T-helper 1 cell treated with Interleukin-12 subunit alpha and Interleukin-12 subunit beta and Interleukin-4 antibody, amounts not matched to agents 30 ng/mL and 1 ng/mL, for 36 hours (primary cell): Measurements from ENCODE around the gene ACOT7. TPM values are rescaled to one million over a fixed set of nuclear protein-coding genes. Genes with fewer than 3 reads are reported as not detected.

Experiments
- intact Hi-C: fragments of 100-400 bp; cut with micrococcal nuclease; formaldehyde crosslinking; loops from one replicate; pipeline ENCODE4 v1.15.1; 2024
- total RNA-seq: library from RNA; stranded (reverse); gene quantifications from 2 replicates; pipeline ENCODE4 v1.2.3, GENCODE V29; 2022

The ACOT7 gene
- total RNA-seq, 1 donor from 2014 or later, result 72.3 TPM

DNA sequence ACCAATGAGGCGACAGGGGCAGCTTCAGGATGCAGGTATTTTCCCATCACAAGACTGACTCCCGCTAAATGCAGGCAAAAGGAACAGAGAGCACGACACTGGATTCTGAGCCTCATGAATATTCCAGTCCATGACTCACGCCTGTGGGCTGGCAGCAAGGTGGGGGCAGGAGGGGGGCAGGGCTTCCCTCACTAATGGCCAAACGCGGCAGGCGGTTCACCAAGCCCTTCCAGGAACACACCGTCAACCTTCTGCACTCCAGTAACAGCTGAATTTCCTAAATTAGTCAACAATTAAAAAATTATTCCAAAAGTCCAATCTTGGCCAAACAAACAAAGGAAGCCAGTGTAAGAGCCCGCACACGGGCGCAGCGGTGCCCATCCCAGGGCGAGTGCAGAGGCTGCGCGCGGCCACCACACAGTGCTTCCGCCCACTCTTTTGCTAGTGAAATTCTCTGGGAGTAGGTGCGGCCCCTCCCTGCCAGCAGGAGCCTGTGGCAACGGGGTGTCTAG lies 120.1 kb downstream of the ACOT7 start:
- intact Hi-C loops, result no loop called here

DNA sequence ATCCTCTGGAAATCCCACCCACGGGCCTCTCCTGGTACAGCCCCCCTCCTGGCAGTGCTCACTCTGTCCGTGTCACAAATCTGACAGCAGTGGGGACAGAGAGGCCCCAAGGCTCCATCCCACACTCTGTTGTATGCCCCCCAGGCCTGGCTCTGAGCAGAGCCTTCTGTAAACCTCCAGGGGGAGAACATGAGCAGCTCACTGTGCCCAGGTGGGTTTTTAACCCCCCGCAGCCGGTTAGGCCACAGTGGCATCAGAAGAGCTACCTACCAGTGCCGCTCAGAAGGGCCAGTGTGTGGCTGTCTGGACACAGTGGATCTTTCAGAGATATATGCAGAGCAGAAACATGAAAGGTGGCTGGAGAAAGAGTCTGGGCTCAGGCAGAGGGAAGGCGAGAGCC lies 120.7 kb downstream of the ACOT7 start:
- intact Hi-C loops, result no loop called here

DNA sequence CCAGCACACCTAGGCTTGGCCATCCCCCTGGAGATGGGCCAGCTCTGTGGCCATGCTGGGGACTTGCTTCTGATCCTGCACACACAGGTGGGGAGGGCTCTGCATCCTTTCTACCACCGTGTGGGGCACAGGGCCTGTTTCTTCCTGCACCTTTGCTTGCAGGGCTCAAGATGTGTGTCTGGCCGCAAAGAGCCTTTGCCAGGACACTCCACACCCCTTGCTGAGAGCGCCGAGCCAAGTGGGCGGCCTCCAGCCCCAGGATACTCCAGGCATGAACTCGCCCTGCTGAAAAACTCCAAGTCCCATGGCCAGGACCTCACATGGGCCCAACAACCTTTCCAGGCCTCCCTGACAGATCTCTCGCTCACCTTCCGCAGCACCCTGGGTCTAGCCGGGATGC lies 121.1 kb downstream of the ACOT7 start:
- intact Hi-C loops, result no loop called here

DNA sequence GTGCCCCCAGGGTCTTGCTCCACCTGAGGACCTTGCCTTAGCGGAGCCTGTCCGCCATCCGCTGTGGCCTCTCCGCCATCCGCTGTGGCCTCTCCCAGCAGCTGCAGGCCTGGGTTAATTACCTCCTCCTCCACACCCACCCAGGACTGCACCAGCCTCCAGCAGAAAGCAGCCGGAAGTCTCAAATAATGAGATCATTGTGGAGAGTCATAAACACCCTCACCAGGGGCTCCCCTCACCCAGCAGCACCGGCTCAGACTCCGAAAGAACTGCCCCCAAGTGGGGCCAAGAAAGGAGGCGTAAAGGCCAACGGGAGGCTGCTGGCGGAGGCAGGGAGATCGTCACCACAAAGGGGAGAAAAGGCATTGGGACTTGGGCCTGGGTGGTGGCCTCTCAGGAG lies 122.0 kb downstream of the ACOT7 start:
- intact Hi-C loops, result no loop called here

DNA sequence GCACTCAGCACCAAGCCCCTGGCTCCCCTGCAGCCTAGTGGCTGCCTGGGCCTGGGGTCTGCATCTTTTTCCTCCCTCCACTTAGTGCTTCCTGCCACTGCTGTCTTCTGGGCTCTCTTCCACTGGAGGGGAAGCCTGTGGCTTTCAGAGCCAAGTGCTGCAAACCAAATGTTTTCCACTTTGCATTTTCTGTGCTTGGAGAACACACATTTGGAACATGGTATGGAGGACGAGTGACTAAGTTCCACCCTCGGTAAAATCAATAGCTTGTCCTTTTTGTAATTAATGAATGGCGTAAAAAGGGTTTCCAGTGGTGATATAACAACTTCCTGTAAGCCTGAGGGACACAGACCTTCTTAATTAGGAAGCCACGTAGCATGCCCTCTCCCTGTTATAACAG lies 122.6 kb downstream of the ACOT7 start:
- intact Hi-C loops, result no loop called here

DNA sequence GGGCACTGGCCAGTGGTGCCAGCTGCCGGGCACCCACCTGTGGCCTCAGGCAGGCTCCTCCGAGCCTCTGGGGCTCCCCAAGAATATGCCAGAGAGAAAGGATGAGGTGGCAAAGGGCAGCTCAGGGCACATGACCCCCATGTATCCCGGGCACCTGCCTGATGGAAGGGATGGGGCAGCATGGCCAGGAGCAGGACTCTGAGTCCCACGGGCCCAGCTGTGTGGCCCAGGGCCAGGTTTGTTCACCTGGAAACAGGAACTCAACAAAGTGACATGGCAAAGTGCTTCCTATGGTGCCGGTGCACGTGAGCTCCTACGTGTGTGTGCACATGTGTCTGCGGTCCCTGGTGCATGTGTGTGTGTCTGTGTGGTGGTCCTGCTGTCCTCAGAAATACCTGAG lies 123.2 kb downstream of the ACOT7 start:
- intact Hi-C loops, result no loop called here

DNA sequence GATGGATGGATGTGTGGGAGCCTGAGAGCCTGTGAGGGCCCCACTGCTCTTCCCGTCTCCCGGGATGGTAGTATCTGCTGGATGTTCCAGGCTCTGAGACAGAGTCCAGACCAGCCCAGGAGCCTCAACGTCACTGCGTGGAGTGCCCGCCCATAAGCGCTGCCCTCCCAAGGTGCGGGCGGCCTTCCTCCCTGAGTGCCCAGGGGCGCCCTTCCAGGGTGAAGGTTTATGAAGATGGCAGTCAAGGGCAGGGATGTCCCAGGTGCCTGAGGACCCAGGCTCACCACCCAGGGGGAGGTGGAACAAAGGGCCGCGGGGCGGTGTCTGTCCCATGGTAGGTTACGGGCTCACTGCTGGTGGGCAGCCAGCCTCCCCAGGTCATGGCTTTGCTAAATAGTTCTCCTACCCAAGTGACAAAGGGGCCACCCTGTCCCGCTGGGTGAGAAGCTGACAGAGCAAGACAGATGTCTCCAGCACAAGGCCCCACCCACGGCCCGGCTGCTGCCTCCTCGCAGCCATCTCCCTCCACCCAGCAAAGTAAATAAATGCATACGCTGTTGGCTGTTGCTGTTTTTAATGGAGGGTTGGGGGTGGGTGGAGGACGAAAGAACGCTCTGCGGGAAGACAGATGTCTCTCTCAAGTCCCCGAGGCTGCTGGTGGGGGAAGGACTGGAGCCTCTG lies 123.7 kb downstream of the ACOT7 start:
- intact Hi-C loops, result no loop called here

DNA sequence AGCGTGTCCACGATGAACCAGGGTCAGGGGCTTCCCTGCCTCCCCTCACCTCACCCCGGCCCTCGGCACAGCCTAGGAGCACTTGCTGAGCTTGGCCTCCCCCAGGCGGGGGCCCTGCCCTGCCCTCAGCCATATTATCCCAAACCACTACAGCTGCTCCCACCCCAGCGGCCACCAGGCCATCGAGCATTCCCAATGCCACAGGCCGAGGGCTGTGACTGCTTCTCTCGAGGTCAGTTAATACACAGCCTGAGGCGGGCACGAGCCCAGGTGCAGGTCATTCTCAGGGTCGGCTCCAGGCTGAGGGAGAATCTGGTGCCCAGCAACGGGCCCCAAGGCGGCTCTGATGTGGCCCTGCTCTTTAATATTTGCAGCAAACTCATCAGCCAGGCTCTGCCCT lies 124.3 kb downstream of the ACOT7 start:
- intact Hi-C loops, result no loop called here

DNA sequence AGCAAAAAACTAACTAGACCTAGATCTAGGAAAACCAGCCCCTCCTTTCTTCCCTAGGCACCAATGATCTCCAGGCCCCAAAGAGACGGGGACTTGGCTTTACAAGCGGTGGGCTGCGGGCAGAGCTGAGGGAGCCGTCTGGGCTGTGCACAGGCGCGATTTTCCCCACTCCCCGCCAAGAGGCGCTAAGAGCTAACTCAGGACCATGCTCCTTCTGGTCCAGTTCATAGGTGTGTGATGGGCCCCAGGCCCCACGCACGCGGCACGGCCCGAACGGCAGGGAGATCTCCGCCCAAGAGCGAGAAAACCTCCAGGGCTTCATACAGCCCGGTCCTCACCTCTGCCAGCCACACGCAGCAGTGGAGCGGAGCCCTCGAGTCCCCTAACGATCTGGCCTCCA lies 125.2 kb downstream of the ACOT7 start:
- intact Hi-C loops, result no loop called here

DNA sequence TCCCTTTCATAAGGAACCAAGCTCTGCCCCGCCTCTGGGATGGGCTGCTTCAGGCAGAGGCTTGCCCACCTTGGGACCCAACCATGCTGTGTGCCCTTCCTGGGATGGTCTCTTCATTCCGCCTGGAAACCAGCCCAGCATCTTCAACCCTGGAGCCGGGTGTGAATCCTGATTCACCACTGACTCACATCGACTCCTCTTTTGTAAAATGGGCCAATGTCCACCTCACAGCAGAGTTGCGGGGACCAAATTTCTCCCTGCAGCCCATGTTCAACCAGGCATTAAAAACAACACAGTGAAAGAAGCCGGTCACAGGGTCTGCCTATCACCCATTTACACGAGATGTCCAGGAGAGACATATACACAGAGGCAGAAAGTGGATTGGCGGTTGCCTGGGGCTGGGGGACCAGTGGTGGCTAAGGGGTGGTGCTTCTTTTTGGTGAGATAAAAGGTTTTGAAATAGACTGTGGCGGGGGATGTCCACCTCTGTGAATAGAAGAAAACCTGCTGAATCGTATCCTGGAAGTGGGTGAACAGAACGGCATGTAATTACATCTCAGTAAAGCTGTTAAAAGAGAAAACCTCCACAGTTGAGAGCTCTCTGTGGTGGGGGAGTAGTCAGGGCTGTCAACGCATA lies 125.8 kb downstream of the ACOT7 start:
- intact Hi-C loops, result no loop called here

DNA sequence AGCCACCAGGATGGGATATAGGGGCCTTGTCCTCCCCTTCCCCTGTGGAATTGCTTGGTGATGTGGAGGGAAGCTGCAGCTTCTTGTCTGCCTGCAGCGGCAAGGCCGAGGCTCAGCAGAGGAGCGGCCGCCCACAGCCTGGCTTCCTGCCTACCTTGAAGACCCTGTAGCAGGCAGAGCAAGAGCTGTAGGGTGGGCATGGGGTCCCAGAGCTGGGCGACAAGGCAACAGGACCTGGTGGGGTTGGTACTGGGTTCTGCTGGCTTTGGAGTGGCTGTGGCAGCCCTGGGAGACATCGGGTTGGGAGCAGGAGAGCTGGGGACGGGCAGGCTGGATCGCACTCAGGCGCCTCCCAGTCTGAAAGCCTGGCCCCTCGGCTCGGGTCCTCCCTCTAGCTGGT lies 126.9 kb downstream of the ACOT7 start:
- intact Hi-C loops, result no loop called here

DNA sequence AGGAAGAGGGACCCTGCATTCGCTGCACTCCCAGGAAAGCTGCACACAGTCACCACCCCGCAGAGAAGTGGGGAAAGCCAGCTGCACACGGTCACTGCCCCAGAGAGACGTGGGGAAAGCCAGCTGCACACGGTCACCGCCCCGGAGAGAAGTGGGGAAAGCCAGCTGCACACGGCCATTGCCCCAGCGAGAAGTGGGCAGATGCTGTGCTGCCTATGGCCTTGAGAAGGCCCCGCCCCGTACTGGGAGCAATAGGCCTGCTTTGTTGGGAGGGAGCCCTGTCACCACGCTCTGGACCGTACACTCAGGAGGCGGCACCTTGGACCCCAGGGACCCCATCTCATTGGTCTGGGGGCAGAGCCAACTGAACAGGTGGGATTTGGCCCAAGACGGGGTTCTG lies 128.4 kb downstream of the ACOT7 start:
- intact Hi-C loops, result no loop called here

DNA sequence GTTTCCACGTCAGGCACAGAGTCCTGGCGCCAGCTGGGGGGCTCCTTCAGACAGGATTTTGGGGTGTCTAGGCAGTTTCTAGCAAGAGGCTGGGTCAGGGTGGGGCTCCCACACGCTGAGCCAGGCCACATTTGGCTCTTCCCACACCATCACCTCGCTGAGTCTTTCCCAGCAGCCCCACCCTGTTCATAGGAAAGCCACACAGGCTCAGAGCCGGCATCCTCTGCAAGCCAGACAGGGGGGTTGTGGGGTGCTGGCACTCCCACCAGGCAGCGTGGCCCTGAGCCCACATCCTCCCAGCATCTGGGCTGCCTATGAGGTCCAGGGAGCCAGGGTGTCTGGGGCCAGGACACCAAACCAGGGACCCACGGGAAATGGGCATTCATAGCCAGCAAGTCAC lies 129.9 kb downstream of the ACOT7 start:
- intact Hi-C loops, result no loop called here

DNA sequence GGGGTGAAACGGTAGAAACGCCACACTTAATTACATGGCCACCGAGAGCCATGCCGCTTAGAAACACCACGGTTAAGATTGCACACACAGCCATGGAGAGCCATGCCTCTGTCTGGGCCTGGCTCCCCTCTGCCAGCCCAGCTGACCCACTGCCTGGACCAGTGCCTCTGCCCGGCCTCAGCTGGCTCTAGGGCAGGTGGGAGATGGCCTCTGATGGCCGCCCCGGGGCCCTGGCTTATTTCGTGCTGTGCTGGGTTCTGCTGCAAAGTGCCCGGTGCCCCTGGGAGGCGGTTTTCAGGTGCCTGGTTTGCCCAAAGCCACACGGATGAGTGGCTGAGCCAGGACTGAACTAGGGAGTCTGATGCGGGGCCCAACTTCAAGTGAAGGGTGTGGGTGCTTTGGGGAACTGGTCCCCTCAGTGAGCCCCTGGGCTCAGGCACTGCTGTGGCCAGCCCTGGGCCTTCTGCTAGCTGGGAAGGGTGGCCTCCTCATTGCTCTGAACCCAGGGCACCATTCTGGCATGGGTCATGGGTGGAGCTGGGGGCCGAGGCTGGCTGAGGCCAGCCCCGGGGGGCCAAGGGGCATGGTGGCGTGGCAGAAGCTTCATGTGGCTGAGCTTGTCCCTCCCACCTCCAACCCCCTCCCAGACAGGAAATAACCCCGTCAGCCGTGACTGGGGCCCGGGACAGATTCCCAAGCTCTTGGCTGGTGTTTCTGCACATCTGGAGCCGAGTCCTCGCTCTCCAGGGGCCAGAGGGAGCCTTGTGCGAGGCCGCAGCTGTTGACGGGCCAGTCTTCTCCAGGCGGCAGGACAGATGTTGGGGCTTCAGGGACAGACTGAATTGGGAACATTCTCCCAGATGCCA lies 130.8 kb downstream of the ACOT7 start:
- intact Hi-C loops, result no loop called here

DNA sequence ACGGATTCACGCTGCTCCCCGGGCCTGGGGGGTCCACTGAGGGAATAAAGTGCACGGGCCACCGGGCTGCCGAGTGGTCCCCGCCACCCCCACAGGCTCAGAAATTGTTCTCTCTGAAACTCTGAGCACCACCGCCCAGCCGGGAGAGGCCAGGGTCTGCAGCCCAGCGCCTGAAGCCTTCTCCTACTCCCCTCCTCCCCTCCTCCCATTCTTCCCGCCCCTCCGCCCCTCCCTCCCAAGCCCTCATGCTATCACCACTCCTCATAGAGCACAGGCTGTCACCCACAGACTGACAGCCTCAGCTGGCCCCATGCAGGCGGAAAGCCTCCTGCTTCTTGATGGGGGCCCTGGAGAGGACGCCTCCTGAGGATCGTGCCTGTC lies 132.0 kb downstream of the ACOT7 start:
- intact Hi-C loops, result no loop called here

DNA sequence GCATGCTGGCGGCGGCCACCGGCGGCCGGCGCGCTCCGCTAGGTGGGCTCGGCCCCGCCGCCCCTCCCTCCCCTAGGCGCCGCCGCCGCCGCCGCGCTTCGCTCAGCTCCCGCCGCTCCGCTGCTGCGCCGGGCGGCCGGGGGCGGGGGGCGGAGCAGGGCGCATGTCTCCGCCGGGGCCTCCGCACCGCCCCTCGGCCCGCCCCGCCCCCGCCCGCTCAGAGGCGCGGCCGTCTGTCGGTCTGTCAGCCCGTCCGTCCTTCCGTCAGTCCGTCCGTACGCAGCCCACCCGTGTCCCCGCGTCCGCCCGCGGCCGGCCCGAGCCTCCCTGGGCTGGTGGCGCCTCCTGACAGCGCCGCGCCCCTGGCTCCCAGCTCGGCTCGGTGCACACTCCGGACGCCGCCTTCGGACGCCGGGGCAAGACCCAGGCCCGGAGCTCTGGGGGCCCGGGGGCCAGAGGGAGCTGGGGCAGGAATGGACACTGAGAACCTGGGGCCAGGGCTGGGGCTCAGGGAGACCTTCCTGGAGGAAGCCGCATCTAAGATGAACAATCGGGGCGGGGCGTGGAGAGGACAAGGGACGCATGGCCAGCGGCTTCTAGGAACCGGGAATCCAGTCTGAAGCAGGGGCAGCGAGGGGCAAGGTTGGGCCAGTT lies 132.5 kb downstream of the ACOT7 start, which contains the start of gene GPR153:
Gene GPR153, minus strand, starts transcription at position 138 of the 654 bp plus-strand sequence. CDS start 6,193 bp downstream, outside the sequence.
- intact Hi-C loops, result loop anchor here (1.0 kb wide), 1 partner anchor 15 kb away; no protein-coding TSS in a partner anchor

DNA sequence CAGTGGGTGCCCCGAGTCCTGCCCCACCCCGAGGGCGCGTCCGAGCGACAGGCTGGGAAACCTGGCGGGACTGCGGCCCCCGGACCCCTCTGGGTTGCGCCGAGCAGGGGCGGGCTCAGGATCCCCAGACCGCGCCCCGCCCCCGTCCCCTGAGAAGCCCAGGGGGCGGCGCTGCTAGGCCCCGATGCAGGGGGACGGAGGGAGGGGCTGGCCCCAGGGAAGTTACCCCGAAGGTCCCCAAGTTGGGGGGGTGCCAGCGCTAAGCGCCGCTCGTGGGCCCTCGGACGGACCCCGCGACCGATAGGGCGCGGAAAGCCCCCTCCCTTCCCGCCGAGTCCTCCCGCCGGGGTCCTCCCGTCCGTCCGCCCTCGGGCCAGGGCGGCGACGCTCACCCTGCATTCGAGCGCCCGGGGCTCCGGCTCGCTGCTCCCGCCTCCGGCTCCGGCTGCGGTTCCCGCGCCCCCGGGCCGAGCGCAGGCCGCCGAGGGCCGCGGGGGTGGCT lies 133.1 kb downstream of the ACOT7 start:
- intact Hi-C loops, result loop anchor here (1.0 kb wide), 1 partner anchor 14 kb away; no protein-coding TSS in a partner anchor

DNA sequence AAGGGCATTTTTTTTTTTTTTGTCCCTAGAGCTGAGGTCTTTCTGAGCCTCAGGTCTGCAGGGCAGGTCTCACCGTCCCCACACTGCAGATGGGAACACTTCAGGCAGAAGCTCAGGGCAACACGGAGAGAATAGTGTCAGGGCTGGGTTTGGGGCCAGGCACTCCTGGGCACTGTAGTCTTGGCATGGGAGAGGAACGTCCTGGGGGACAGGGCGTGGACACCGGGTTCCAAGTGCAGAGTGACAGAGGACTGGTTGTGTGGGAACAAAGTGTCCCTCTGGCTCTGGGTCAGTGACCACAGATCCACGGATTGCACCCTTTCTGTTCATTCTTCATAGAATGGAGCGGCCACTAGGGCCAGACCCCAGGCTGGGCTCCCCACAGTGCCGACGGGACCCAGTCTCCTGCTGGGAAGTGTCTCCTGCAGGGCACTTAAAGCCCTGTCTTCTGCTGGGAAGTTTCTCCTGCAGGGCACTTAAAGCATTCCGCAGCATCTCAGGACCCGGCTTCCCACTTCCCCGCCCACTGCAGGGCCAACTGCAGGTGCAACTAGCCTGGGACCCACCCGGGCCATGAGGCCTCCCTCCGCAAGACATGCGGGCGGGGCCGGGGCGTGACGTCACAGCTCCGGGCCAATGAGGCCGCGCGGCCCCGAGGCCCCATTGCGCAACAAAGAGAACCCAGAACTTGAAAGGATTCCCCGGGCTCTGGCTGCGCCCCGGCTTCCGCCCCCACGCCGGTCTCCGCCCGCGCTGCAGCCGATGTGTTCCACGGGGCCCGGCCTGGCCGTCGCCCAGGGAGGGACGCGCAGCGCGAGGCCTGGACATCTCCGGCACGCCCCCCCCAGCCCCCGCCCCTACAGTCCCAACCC lies 133.8 kb downstream of the ACOT7 start:
- intact Hi-C loops, result loop anchor here (1.0 to 5.0 kb wide), 2 partner anchors 13 to 228 kb away; no protein-coding TSS in a partner anchor

DNA sequence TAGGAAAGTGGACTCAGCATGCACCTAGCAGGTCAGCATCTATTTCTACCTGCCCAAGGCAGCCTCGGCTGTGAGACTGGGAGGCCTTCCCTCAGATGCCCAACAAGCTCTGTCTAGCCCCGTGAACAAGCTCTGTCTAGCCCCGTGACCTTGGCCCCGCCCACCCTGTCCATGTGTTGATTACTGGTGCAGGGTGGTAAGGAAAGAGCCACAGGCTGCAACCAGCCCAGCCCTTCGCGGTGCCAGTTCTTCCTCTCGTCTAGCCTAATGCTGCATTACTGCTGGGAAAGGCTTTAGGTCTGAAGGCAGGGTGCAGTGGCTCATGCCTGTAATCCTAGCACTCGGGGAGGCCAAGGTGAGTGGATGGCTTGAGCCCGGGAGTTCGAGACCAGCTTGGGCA lies 134.9 kb downstream of the ACOT7 start:
- intact Hi-C loops, result loop anchor here (5.0 kb wide), 1 partner anchor 229 kb away; no protein-coding TSS in a partner anchor

DNA sequence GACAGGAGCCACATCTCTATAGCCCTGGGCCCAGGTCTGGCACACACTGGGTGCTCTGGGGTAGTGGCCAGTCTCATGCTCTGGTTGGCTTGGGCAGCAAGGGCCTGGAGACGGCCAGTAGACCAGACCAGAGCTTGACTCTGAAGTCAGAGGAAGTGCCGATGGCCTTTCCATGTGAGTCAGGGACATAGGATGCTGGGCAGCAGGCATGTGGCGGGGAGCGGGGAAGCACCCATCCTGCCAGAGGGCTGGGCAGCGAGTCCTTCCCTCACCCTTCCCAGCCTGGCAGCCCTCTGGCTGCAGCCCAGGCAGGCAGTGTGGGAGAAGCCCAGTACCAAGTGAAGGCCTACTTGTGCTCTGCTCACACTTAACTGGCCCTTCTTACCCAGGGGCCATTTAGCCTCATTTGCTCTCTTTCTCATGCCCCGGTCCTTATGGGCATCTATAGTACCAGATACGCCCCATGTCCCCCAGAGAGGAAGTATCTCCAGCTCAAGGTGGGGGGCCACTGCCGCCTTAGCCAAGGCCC lies 136.0 kb downstream of the ACOT7 start:
- intact Hi-C loops, result loop anchor here (5.0 kb wide), 1 partner anchor 230 kb away; no protein-coding TSS in a partner anchor
